ENCODE results near the gene CROCC2. TPM values are rescaled to one million over a fixed set of nuclear protein-coding genes. Genes with fewer than 3 reads are reported as not detected.

CROCC2 gene
- total RNA-seq, 2 experiments from 2014 or later = not detected

DNA sequence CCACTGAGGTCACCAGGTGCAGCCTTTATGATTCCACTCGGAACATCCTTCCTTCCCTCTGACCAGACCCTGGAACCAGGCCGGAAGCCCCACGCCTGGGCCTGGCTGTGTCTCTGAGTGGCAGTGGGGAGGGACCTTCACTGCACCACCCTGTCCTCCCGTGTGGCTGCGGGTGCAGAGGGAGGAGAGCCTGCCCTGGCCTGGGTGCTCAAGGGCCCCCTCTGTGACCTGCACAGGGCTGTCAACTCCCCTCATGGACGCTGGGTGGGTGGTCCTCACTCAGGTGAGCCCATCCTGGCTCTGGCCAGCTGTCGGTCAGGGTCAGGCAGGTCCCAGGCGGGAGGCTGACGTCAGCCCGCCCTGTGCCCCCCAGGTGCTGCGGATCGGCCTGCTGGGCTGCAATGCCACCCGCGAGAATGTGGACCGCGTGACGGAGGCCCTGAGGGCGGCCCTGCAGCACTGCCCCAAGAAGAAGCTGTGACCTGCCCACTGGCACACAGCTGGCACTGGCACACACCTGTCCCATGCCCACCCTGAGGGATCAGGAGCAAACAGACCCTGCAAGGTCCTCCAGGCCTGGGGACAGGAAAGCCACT is 27.7 kb upstream of the CROCC2 start:
- Mint-ChIP-seq H3K4me1 (ENCODE audit: low read depth) (no peaks in the 10 kb centered on the region), H3K27ac (no peak overlapping the region), H3K27me3 (ENCODE audit: low read depth) (peaks cover 11% of the 10 kb centered on the region), H3K36me3 (ENCODE audit: low read depth) (no peaks in the 10 kb centered on the region), H3K9me3 (ENCODE audit: insufficient read depth) (no peaks in the 10 kb centered on the region), H3K4me3 (no peak overlapping the region)
- DNase-seq (no peak), ATAC-seq (no peak)
- POLR2A ChIA-PET = no interaction called here
- CTCF ChIA-PET = no interaction called here

DNA sequence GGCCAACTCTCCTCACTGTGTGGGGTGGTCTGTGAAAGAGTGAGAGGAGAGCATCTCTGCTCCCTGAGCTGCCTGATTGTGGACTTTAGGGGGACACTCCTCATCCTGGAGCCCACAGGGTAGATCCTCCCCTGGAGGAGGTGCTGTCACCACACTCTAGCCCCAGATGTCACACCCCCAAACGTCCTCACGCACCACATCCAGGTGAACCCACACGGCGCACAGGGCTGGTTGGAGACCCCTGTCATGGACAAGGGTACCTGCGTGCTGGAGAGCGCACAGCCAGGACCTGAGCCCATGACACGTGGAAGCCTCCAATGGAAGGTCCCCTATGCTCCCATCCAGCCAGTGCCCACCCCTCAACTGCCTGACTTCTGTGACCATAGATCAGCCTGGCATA is 27.0 kb upstream of the CROCC2 start:
- CTCF ChIA-PET = no interaction called here
- no peak for ATAC-seq
- POLR2A ChIA-PET = no interaction called here
- Mint-ChIP-seq H3K27ac (no peak overlapping the region), H3K4me3 (no peak overlapping the region), H3K27me3 (ENCODE audit: low read depth) (peaks cover 12% of the 10 kb centered on the region), H3K36me3 (ENCODE audit: low read depth) (no peaks in the 10 kb centered on the region), H3K9me3 (ENCODE audit: insufficient read depth) (no peaks in the 10 kb centered on the region), H3K4me1 (ENCODE audit: low read depth) (no peaks in the 10 kb centered on the region)
- DNase-seq = no peak

DNA sequence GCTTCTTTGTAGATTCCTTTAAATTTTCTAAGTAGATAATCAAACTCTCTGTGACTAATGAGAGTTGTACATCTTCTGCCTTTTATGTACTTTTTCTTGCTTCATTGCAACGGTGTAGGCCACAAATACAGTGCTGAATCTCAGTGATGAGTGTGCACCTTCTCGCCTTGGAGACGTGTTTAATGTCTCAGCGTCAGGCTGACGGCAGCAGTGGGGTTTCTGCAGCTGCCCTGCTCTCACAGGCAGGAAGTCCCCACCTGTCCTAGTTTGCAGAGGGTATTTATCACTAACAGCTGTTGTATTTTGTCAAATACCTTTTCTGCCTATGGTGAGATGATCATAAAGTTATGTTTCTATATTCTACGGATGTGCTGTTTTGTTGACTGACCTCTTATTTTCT is 24.2 kb upstream of the CROCC2 start:
- no peaks in the 10 kb centered on the region for H3K36me3 Mint-ChIP-seq (ENCODE audit: low read depth)

DNA sequence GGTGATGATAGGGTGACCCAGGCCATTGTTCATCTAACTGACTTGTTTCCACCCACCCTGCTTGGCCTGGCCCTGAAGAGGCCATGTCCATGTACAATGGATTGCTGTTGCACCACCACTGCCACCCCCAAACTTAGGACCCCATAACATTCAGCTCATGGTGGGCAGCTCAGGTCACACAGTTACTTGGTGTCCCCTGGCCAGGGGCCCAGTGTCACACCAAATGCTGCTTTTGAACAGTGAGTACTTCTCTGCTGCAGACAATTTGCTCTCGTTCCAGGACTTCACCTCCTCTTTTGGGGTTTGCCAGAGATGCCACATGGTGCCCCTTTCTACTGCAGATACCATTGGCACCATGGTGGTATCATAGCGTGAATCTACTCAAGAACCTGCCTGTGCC is 21.9 kb upstream of the CROCC2 start:
- peaks cover 12% of the 10 kb centered on the region for H3K27me3 Mint-ChIP-seq (ENCODE audit: low read depth)
- H3K4me1 Mint-ChIP-seq (ENCODE audit: low read depth) = no peaks in the 10 kb centered on the region
- DNase-seq = no peak
- H3K36me3 Mint-ChIP-seq (ENCODE audit: low read depth) = no peaks in the 10 kb centered on the region
- ATAC-seq = no peak
- POLR2A ChIA-PET = no interaction called here
- no peak overlapping the region for H3K4me3 Mint-ChIP-seq
- H3K9me3 Mint-ChIP-seq (ENCODE audit: insufficient read depth) = no peaks in the 10 kb centered on the region
- H3K27ac Mint-ChIP-seq = no peak overlapping the region
- CTCF ChIA-PET = no interaction called here

More for the DNA sequence above, 24.2 kb upstream of the CROCC2 start:
- no peaks in the 10 kb centered on the region for H3K4me1 Mint-ChIP-seq (ENCODE audit: low read depth)
- DNase-seq = no peak
- H3K9me3 Mint-ChIP-seq (ENCODE audit: insufficient read depth) = no peaks in the 10 kb centered on the region
- ChIA-PET POLR2A (no interaction called here), CTCF (interaction anchor here (0.9 kb wide), 1 partner anchor 33 kb away, joined by 4 read pairs; no protein-coding TSS in a partner anchor)
- no peak overlapping the region for H3K27ac Mint-ChIP-seq
- peaks cover 12% of the 10 kb centered on the region for H3K27me3 Mint-ChIP-seq (ENCODE audit: low read depth)
- ATAC-seq = no peak
- no peak overlapping the region for H3K4me3 Mint-ChIP-seq

DNA sequence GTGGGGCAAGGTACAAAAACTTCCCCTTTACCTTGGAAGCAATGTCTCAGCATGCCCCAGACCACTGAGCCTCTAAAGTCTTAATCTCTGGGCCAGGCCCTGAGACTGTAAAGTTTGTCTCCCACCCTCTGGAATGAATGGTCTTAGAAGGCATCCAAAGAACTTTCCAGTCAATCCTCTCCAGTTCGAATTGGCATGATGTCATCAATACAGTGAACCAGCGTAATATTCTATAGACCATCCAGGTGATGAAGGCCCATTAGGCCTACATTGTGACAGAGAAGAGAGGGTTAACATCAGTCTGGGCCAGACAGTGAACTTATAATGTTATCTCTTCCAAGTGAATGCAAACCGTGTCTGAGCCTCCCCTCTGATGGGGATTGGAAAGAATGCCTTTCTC is 21.4 kb upstream of the CROCC2 start:
- no peak overlapping the region for H3K4me3 Mint-ChIP-seq
- H3K9me3 Mint-ChIP-seq (ENCODE audit: insufficient read depth) = no peaks in the 10 kb centered on the region
- no peaks in the 10 kb centered on the region for H3K4me1 Mint-ChIP-seq (ENCODE audit: low read depth)
- H3K36me3 Mint-ChIP-seq (ENCODE audit: low read depth) = no peaks in the 10 kb centered on the region
- DNase-seq = no peak
- ChIA-PET POLR2A (no interaction called here), CTCF (no interaction called here)
- ATAC-seq = no peak
- H3K27ac Mint-ChIP-seq = no peak overlapping the region
- peaks cover 12% of the 10 kb centered on the region for H3K27me3 Mint-ChIP-seq (ENCODE audit: low read depth)

DNA sequence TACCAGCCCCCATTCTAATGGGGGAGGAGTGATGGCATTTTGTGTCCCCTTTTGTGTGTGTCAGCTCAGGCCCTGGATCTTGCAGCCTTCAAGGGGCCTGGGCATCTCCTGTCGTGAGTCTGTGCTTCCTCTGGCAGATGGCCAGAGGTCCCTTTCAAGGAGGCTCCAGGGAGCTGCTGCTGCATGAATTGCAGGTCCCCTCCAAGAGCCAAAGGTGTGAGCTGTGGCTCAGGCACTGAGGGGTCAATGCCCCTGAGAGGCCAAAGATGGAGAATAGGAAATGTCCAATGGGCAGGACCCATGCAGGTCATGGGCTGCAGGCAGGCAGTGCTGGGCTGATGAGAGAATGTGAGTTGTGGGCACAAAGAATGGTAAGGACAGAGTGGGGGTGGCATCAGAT is 20.6 kb upstream of the CROCC2 start:
- ChIA-PET CTCF (no interaction called here), POLR2A (no interaction called here)
- Mint-ChIP-seq H3K27me3 (ENCODE audit: low read depth) (peaks cover 12% of the 10 kb centered on the region), H3K9me3 (ENCODE audit: insufficient read depth) (no peaks in the 10 kb centered on the region), H3K4me3 (no peak overlapping the region), H3K27ac (no peak overlapping the region), H3K36me3 (ENCODE audit: low read depth) (no peaks in the 10 kb centered on the region), H3K4me1 (ENCODE audit: low read depth) (no peaks in the 10 kb centered on the region)
- DNase-seq (no peak), ATAC-seq (no peak)

DNA sequence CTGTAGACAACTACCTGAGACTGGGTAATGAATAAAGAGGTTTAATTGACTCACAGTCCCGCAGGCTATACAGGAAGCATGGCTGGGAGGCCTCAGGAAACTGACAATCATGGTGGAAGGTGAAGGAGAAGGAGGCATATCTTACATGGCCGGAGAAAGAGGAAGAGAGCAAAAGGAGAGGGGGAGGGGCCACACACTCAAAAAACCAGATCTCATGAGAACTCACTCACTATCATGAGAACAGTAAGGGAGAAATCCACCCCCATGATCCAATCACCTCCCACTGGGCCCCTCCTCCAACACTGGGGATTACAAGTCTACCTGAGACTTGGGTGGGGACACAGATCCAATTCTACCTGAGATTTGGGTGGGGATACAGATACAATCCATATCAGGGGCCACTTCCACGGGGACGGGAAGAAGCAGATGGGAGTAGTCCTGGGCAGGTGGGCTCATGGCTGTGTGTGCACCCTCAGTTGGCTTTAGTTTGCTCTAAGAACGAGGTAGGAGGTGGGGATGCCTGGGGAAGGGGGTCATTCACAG is 20.0 kb upstream of the CROCC2 start:
- Mint-ChIP-seq H3K36me3 (ENCODE audit: low read depth) (no peaks in the 10 kb centered on the region), H3K4me1 (ENCODE audit: low read depth) (no peaks in the 10 kb centered on the region), H3K9me3 (ENCODE audit: insufficient read depth) (no peaks in the 10 kb centered on the region), H3K27ac (no peak overlapping the region), H3K4me3 (no peak overlapping the region), H3K27me3 (ENCODE audit: low read depth) (peaks cover 7% of the 10 kb centered on the region)
- ChIA-PET POLR2A (no interaction called here), CTCF (no interaction called here)
- ATAC-seq = no peak
- no peak for DNase-seq

DNA sequence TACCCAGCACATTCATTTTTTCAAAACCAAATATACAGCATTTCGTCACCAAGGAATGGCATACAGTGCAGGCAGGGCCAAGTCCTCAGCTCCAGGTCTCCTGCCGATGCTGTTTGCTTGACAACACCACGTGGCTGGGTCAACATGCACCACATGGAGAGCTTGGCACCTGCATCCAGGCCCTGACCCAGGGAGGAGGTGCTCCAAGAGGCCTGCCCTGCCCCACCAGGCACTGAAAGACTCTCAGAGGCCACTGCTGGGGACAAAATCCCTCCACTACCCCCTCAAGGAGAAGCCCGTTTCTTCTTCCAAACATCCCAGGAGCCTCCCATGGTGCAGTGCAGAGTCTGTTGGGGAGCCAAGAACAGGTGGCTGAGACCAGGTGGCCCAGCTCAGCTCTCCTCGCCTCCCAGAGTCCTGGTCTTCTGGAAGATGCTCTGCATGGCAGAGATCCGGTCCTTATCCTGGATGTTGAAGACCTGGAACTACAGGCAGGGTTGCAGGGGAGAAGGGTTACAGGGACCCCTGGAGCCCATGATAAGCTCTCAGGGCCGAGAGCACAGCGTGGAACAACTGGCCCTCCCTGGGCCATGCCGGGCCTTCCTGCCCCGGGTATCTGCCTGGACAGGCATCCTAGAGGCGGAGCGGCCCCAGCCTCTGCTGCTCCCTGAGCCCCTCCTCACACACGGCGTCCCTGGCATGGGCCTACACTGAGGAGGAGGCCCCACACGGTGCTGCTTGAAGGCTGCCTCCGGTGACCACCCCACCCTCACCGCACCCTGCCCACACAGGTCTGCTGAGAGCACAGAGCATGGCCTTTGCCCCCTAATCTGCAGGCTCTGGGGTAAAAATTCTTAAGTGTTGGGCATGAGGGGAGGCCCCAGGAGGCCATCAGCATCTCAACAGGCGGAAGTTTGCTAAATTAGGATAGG is 19.2 kb upstream of the CROCC2 start:
- POLR2A ChIA-PET = no interaction called here
- Mint-ChIP-seq H3K36me3 (ENCODE audit: low read depth) (no peaks in the 10 kb centered on the region), H3K4me1 (ENCODE audit: low read depth) (no peaks in the 10 kb centered on the region), H3K9me3 (ENCODE audit: insufficient read depth) (no peaks in the 10 kb centered on the region), H3K27me3 (ENCODE audit: low read depth) (peaks cover 6% of the 10 kb centered on the region), H3K27ac (no peak overlapping the region), H3K4me3 (no peak overlapping the region)
- DNase-seq (no peak), ATAC-seq (no peak)
- CTCF ChIA-PET = no interaction called here

DNA sequence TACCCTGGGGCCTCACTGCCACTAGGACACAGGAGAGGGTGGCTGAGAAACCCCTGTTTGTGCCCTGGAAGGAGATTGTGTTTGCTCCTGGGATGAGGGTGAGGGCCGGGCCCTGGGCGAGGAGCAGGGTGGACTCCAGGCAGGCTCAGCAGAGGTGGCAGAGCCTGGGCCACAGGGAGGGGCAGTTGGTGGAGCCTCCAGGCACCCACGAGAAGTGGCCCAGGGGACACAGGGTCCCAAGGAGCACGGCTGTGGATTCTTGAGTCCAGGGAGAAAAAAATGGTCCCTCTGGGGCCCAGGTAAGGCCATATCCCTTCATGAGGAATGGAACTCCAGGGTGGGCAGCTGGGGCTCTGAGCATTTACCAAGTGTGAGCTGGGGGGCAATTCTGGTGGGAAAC is 18.5 kb upstream of the CROCC2 start:
- H3K4me3 Mint-ChIP-seq = no peak overlapping the region
- CTCF ChIA-PET = no interaction called here
- ATAC-seq (no peak), DNase-seq (no peak)
- no peak overlapping the region for H3K27ac Mint-ChIP-seq
- H3K9me3 Mint-ChIP-seq (ENCODE audit: insufficient read depth) = no peaks in the 10 kb centered on the region
- peaks cover 5% of the 10 kb centered on the region for H3K27me3 Mint-ChIP-seq (ENCODE audit: low read depth)
- H3K36me3 Mint-ChIP-seq (ENCODE audit: low read depth) = no peaks in the 10 kb centered on the region
- H3K4me1 Mint-ChIP-seq (ENCODE audit: low read depth) = no peaks in the 10 kb centered on the region
- POLR2A ChIA-PET = no interaction called here

DNA sequence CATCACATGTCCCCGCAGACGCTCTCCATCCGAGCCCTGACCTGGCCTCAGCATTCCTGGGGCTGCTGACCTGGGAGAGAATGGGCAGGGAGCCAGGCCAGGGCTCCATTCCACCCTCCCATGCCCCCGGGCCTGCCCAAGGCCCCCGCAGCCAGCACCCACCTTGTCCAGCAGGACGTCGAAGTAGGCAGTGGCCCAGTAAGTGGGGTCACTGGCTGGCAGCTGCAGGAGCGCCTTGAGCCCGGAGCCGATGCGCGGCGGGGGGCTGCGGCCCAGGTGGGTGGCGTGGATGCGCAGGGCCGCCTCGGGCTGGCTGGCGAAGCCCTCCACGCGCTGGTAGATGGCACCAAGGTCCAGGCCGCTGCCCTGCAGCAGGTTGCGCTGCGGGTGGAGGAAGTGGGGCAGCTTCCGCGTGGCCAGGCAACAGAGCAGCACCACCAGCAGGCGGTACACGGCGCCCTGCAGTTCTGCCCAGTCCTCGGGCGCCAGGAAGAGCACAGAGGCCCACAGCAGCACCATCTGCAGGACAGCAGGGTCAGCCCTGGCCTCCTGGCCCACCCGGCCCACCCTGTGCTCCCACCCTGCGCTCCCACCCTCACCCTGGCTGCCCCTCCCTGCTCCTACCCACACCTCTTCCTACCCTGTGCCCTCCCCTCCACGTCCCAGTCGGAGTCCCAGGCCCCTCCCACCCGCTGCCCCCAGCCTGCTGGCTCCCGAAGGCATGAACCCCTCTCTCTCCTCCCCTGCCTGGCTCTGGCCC is 17.8 kb upstream of the CROCC2 start:
- Mint-ChIP-seq H3K36me3 (ENCODE audit: low read depth) (no peaks in the 10 kb centered on the region), H3K27ac (no peak overlapping the region), H3K4me3 (no peak overlapping the region), H3K9me3 (ENCODE audit: insufficient read depth) (no peaks in the 10 kb centered on the region), H3K4me1 (ENCODE audit: low read depth) (no peaks in the 10 kb centered on the region), H3K27me3 (ENCODE audit: low read depth) (peaks cover 1% of the 10 kb centered on the region)
- DNase-seq (no peak), ATAC-seq (no peak)
- ChIA-PET CTCF (no interaction called here), POLR2A (no interaction called here)

DNA sequence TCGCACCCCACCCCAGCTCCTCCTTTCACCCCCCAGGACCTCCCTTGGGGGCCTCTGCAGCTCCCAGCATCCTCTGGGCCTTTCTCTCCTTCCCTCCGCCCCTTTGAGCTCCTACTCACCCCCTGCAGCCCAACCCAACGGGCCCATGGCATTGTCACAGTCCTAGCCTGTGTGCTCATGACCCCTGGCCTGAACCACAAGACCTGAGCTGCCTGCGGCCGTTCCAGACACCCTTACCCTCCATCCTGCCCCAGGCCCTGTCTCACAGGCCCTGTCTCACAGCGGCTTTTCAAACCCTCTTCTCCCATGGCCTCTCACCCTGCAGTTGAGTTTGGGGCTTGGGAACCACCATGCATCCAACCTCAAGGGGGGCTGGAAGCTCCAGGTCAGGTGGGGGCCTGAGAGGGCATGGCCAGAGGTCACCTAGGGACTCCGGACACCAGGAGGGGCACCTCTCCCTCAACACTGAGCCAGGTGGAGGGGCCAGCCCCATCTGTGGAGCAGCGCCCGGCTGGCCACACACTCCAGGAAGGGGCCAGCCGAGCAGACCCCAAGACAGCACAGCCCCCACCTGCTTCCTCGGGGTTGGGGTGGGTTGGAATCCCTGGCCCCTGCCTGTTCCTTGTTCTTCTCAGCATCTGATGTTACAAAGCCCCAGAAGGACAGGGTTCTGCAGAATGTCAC is 17.1 kb upstream of the CROCC2 start:
- DNase-seq = no peak
- ATAC-seq = no peak
- POLR2A ChIA-PET = no interaction called here
- Mint-ChIP-seq H3K27me3 (ENCODE audit: low read depth) (no peaks in the 10 kb centered on the region), H3K9me3 (ENCODE audit: insufficient read depth) (no peaks in the 10 kb centered on the region), H3K27ac (no peak overlapping the region), H3K4me1 (ENCODE audit: low read depth) (no peaks in the 10 kb centered on the region), H3K4me3 (no peak overlapping the region), H3K36me3 (ENCODE audit: low read depth) (no peaks in the 10 kb centered on the region)
- CTCF ChIA-PET = no interaction called here

All from activated CD8-positive, alpha-beta T cell treated with anti-CD3 and anti-CD28 coated beads, Interleukin-2, amount 10 ng/mL, durations not matched to agents 7 days and 5 days (primary cell).